PFSK-1 (cell line): ENCODE results near the gene TCTA.

Source experiments
- FOXP2 ChIP-seq: optimal IDR thresholded peaks from 2 replicates; pipeline ENCODE3; 2011; ENCODE audit warnings: borderline replicate concordance, control low read depth, inconsistent platforms; ENCODE audit not compliant: insufficient read depth; ENCODE audit errors: extremely low read length, extremely low read depth
- POLR2AphosphoS5 ChIP-seq: IDR thresholded peaks from 2 replicates; pipeline ENCODE4 v1.6.1; 2012; ENCODE audit warnings: low read depth, mild to moderate bottlenecking, control low read depth, low read length, moderate library complexity
- REST ChIP-seq, 2 experiments: IDR thresholded peaks; 2 replicates each; pipeline versions ENCODE4 v1.6.1 to v1.8.0; 2011 to 2012; ENCODE audit warnings: low read depth in 2 of 2, low read length in 2 of 2, control low read depth in 1 of 2, inconsistent platforms in 1 of 2, mild to moderate bottlenecking in 1 of 2, moderate library complexity in 1 of 2; ENCODE audit not compliant: insufficient read depth in 1 of 2
- SIN3A ChIP-seq: IDR thresholded peaks from 2 replicates; pipeline ENCODE4 v1.6.1; 2012; ENCODE audit warnings: mild to moderate bottlenecking, low read length, moderate library complexity, borderline replicate concordance; ENCODE audit not compliant: insufficient read depth
- TAF1 ChIP-seq: IDR thresholded peaks from 2 replicates; pipeline ENCODE4 v1.6.1; 2012; ENCODE audit warnings: low read length, control low read depth, borderline replicate concordance; ENCODE audit not compliant: insufficient read depth

DNA sequence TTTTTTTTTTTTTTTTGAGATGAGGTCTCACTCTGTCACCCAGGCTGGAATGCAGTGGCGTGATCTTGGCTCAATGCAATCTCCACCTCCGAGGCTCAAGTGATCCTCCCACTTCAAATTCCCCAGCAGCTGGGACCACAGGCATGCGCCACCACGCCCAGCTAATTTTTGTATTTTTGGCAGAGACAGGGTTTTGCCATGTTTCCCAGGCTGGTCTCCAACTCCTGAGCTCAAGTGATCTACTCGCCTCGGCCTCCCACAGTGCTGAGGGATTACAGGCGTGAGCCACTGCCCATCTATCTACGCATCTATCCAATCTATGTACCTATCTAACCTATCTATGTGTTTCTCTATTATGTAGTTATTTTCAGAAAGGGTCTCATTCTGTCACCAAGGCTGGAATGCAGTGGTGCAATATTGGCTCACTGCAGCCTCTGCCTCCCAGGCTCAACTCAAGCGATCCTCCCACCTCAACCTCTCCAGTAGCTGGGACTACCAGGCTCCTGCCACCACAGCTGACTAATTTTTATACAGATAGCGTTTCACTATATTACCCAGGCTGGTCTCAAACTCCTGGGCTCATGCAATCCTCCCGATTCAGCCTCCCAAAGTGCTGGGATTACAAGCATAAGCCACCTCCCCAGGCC lies 33.9 kb upstream of the TCTA start:
- TF ChIP-seq POLR2AphosphoS5 (no peak), FOXP2 (no peak), TAF1 (no peak), SIN3A (no peak), REST (IDR thresholded peaks at IDR 0.05; ENCODE audit: insufficient read depth in 1 of 2, low read depth in 2 of 2, low read length in 2 of 2) (no peak)
